Smooth muscle cell (in vitro differentiated cells): ENCODE measurements around the gene FAM168A. TPM values are rescaled to one million over a fixed set of nuclear protein-coding genes. Genes with fewer than 3 reads are reported as not detected.

Experiments used
- DNase-seq: peaks from one replicate; lab custom pipeline; 2025; ENCODE audit not compliant: unreplicated experiment; lab: John Stamatoyannopoulos, UW
- H2AFZ ChIP-seq: fragments of 200-600 bp; sonication (generic); 2 replicates; pipeline ENCODE4 v1.6.0; 2016; ENCODE audit warnings: antibody characterized with exemption, low read depth, mild to moderate bottlenecking
- H3F3A ChIP-seq: fragments of 200-600 bp; sonication (generic); 2 replicates; pipeline ENCODE4 v1.6.0; 2017; ENCODE audit warnings: antibody characterized with exemption, low read depth
- H3K27ac ChIP-seq: fragments of 200-600 bp; sonication (generic); 2 replicates; pipeline ENCODE4 v1.5.1; 2016; ENCODE audit warnings: low read depth, mild to moderate bottlenecking
- H3K27me3 ChIP-seq: fragments of 200-600 bp; sonication (generic); 2 replicates; pipeline ENCODE4 v1.6.1; 2016; ENCODE audit warnings: low read depth, mild to moderate bottlenecking
- H3K36me3 ChIP-seq: fragments of 200-600 bp; sonication (generic); 2 replicates; pipeline ENCODE4 v1.5.1; 2016; ENCODE audit warnings: low read depth
- H3K4me1 ChIP-seq: fragments of 200-600 bp; sonication (generic); 2 replicates; pipeline ENCODE4 v1.5.1; 2016; ENCODE audit warnings: low read depth
- H3K4me2 ChIP-seq: fragments of 200-600 bp; sonication (generic); 2 replicates; pipeline ENCODE4 v1.6.0; 2016; ENCODE audit warnings: mild to moderate bottlenecking
- H3K4me3 ChIP-seq: fragments of 200-600 bp; sonication (generic); 2 replicates; pipeline ENCODE4 v1.5.1; 2016; ENCODE audit warnings: mild to moderate bottlenecking
- H3K79me2 ChIP-seq: fragments of 200-600 bp; sonication (generic); 2 replicates; pipeline ENCODE4 v1.6.0; 2016; ENCODE audit warnings: low read depth, mild to moderate bottlenecking
- H3K9ac ChIP-seq: fragments of 200-600 bp; sonication (generic); 2 replicates; pipeline ENCODE4 v1.6.0; 2016; ENCODE audit warnings: low read depth
- H3K9me3 ChIP-seq: fragments of 200-600 bp; sonication (generic); replicated peaks from 2 replicates; pipeline ENCODE4 v1.5.1; 2016; ENCODE audit warnings: low read depth
- H4K20me1 ChIP-seq: fragments of 200-600 bp; sonication (generic); 2 replicates; pipeline ENCODE4 v1.6.0; 2016; ENCODE audit warnings: low read depth
- CTCF ChIP-seq: fragments of 200-600 bp; sonication (generic); IDR thresholded peaks from 2 replicates; pipeline ENCODE4 v1.5.1; 2017; ENCODE audit warnings: borderline replicate concordance, mild to moderate bottlenecking, antibody characterized with exemption; ENCODE audit not compliant: insufficient read depth, poor library complexity, severe bottlenecking
- WGBS: methylation state at CpG from one replicate; pipeline ENCODE4 v1.1.7; 2016; ENCODE audit warnings: low lambda C conversion rate; 5-methylcytosine and 5-hydroxymethylcytosine counted together
- polyA plus RNA-seq: library from polyadenylated mRNA; unstranded; fragments of >200 nt; fragmentation: Nextera tagmentation; extraction: Ambion mirVana; gene quantifications from 2 replicates; pipeline ENCODE4 v1.2.1, GENCODE V29; 2016
- total RNA-seq: library from RNA; depleted of rRNA; stranded (reverse); fragments of >200 nt; gene quantifications from 2 replicates; pipeline ENCODE4 v1.2.3, GENCODE V29; 2014

Gene FAM168A
- total and polyA plus RNA-seq, 2 experiments from 2014 or later: 10.8 to 32.5 TPM

GRCh38 chr11:73528013-73528412 is 69.9 kb downstream of the FAM168A start:
- Histone ChIP-seq H3K79me2 (peaks cover 54% of the 10 kb centered on the region), H2AFZ (no peak overlapping the region), H3K9ac (no peak overlapping the region), H3K36me3 (no peaks in the 10 kb centered on the region), H3K9me3 (no peaks in the 10 kb centered on the region), H3K27ac (no peak overlapping the region), H3K4me2 (peak overlapping the region; percentile 42), H3F3A (peaks cover 7% of the 10 kb centered on the region), H3K4me3 (no peak overlapping the region), H3K4me1 (peaks cover 43% of the 10 kb centered on the region), H4K20me1 (peaks cover 95% of the 10 kb centered on the region), H3K27me3 (no peaks in the 10 kb centered on the region)
- no peak for DNase-seq
- TF ChIP-seq CTCF: no peak
- WGBS: 88% methylated on average over 5 of the region's 5 CpGs

GRCh38 chr11:73525611-73526010 is 72.3 kb downstream of the FAM168A start:
- no peak for DNase-seq
- Histone ChIP-seq H3K4me1 (peaks cover 40% of the 10 kb centered on the region), H3K27ac (no peak overlapping the region), H3K79me2 (peaks cover 57% of the 10 kb centered on the region), H3K4me2 (no peak overlapping the region), H3K9me3 (no peaks in the 10 kb centered on the region), H4K20me1 (peaks cover 95% of the 10 kb centered on the region), H3K9ac (no peak overlapping the region), H3K36me3 (no peaks in the 10 kb centered on the region), H2AFZ (no peak overlapping the region), H3K27me3 (no peaks in the 10 kb centered on the region), H3F3A (peaks cover 5% of the 10 kb centered on the region), H3K4me3 (no peak overlapping the region)
- TF ChIP-seq CTCF: no peak
- WGBS: 92% methylated on average over 1 of the region's 1 CpG

GRCh38 chr11:73524774-73525173 is 73.1 kb downstream of the FAM168A start:
- Histone ChIP-seq H3K4me2 (no peak overlapping the region), H3F3A (peaks cover 5% of the 10 kb centered on the region), H3K79me2 (peaks cover 56% of the 10 kb centered on the region), H3K36me3 (no peaks in the 10 kb centered on the region), H3K4me3 (no peak overlapping the region), H3K9me3 (no peaks in the 10 kb centered on the region), H3K27me3 (no peaks in the 10 kb centered on the region), H3K4me1 (peaks cover 36% of the 10 kb centered on the region), H3K27ac (no peak overlapping the region), H2AFZ (no peak overlapping the region), H4K20me1 (peaks cover 92% of the 10 kb centered on the region), H3K9ac (no peak overlapping the region)
- DNase-seq: no peak
- no peak for TF ChIP-seq CTCF
- WGBS: 98% methylated on average over 4 of the region's 4 CpGs

- H3K9me3 ChIP-seq: no peaks in the 10 kb centered on the region
- H3K4me3 ChIP-seq: no peak overlapping the region
- peak overlapping the region; percentile 40 for H3K27ac ChIP-seq
- no peak overlapping the region for H3K9ac ChIP-seq
- H3K4me2 ChIP-seq: peak overlapping the region; percentile 57
- peaks cover 91% of the 10 kb centered on the region for H4K20me1 ChIP-seq
- H3F3A ChIP-seq: no peaks in the 10 kb centered on the region
- DNase-seq: no peak
- peaks cover 15% of the 10 kb centered on the region for H3K4me1 ChIP-seq
- no peak for TF ChIP-seq CTCF
- no peaks in the 10 kb centered on the region for H3K27me3 ChIP-seq
- H2AFZ ChIP-seq: no peak overlapping the region
- H3K36me3 ChIP-seq: no peaks in the 10 kb centered on the region
- H3K79me2 ChIP-seq: peaks cover 49% of the 10 kb centered on the region
- 0% methylated on average over 1 of the region's 1 CpG for whole genome bisulfite sequencing
Measured at GRCh38 chr11:73521621-73522020, 76.3 kb downstream of the FAM168A start.
